ENCODE results near the gene SCAF4.
"Not testable (repeated sequence)": the region's sequence is repeated elsewhere in the genome, so short reads cannot be mapped to it uniquely, and the experiment has no call there.

SCAF4 gene

DNA sequence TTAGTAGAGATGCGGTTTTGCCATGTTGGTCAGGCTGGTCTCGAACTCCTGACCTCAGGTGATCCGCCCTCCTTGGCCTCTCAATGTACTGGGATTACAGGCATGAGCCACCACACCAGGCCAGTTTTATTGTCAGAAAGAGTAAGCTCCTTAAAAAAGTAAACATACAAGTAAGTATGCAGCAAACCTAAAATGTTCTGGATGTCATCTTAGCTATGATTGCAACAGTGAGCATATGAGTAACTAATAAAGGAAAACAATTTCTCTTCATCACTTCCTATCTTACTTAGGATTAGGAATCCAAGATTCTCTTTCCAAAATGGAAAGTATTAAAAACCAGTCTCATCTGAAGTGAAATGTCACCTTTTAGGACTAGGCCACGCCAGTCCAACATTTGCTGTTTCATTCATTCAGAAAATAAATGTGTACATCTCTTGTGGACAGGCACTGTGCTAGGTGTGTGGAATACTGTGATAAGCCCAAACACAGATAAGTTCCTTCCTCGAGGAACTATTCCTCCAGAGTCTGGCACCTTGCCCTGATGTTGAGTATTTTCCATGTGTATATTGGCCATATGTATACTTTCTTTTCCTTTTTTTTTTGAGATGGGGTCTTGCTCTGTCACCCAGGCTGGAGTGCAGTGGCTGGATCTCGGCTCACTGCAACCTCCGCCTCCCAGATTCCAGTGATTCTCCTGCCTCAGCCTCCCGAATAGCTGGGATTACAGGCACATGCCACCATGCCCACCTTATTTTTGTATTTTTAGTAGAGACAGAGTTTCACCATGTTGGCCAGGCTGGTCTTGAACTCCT, 5.9 kb upstream of the SCAF4 start:
- DNase-seq = not testable (repeated sequence)

DNA sequence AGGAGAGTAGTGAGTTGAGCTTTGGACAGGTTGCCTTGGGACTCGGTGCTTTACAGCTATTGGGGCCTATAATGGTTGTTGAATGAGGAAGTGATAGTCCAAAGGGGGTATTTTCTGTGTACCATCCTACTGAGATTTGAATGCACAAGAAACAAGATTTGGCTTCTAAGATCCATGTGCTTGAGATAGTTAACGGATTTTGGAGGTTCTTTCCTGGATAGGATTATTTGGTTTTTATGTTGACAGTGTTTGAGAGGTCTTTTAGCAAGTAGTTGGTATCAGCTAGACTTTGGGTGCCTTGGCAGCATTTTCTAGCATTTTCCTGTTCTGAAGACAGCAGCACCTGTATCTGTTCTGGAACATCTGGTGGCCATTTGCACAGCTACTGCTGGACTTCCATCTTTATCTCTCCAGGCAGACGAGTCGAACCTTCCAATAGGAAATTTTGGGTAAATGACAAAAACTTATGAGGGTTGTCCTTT, 3.6 kb upstream of the SCAF4 start:
- no peak for DNase-seq

DNA sequence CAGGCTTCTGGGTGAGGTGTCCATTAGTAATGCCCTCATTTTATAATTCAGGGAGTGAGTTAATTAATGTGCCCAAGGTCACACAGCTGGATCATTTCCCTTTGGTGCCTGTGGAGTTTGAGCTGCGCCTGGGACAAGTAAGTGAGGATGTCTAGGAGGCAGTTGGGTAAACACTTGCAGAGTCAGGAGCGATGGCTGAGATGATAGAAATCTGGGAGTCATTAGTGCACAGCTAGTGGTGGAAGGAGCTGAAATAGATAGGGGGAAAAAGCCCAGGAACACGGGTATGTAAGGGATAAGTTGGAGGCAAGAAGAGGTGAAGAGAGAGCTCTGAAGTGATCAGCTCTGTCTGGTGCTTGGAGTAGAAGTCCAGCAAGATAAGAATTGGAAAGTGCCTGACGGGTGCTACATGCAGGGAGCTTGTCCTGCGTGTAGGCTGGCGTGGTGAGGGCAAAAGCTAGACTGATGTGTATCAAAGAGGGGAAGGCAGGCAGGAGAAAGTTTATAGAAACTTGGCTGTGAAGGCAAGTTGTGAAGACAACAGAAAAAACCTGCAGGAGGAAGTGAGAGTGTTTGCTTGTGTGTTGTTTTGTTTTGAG, 1.7 kb upstream of the SCAF4 start:
- DNase-seq = no peak

DNA sequence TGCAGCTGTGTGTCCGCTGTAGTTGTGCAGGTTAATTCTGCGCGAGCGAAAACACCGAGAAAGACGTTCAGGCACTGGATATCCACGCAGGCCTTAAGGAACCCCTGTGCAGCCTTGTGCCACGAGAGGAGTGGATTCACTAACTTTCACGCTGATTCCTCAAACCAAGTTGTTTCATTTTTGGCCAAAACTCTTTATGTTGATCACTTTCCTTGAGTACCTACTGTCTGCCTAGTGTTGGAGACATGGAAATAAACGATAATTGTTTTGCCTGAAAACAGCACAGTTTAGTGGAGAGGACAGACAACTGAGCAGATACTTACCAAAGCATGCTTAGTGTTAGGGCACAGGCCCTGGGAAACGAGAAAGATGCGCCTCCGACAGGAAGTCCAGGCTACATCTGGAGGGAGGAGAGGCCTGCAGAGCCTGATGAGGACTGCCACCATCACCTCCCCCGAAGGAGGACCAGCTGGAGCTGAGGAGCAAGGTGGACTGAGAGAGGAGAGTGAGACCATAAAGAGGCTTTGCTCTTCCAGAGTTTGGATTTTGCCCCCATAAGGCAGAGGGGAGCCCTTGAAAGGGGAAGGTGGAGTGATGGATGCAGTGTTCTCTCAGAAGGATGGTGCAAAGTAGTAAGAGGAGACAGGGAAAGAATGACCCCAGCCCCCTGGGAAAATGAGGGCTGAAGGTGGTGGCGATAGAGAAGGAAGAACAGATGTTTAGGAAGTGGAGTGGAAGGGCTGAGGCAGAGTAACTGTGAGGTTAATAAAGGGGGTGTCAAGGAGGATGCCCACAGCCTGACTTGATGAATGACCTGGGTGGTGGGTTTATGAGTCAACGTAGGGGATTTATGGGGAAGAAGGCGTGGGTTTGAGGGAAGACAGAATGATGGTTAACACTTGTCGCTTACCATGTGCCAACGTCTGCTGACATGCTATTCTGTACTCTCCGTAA, 956 bp upstream of the SCAF4 start:
- DNase-seq = no peak

DNA sequence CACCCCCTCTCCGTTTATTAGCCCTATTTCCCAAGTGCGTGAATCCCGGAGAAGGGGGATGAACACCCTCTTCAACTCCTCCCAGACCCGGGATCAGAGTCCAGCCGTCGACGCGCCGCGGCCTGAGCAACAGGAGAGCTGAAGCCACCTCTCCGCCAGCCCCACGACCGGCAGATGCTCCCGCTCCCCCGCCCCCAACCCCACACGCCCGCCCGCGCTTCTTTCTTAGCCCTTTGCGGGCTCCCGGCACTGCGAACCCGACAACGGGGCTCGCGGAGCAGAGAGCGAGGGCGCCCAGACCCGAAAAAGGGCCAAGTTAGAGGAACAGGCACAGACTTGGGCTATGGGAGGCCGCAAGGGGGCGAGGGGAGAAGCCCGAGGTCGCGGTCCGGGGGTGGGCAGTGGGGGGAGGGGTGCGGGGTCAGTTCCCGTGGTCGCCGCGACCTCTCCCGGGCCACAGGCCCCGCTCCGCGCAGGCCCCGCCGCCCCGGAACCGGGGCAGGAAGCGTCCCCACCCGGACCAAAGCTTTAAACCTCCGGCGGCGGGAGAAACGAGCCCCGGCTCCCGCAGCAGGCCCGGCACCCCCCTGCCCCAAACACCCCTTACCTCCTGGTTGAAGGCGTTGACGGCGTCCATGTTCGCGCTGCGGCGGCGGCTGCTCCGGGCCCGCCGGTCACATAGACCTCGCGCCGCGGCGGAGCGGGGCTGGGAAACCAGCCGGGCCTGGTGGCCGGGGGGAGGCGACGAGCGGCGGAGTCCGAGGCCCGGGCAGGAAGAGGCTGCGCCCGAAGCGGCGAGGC, 662 bp downstream of the SCAF4 start:
- peak; percentile 40 for DNase-seq

DNA sequence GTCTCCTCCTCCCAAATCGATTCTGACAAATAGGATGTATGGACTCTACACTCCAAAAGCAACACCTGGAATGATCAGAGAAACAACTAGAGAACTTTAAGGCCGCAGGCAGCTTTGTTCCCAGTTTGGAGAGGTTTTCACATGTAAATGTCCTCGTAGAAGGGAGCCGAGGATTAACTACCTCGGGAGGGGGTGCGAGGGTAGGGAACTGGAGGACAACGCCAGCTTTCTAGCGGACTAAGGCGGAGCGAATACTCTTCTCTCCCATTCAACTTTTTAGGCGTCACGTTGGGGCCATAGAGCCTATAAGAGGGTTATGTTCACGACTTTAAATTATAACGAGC, 1.2 kb downstream of the SCAF4 start:
- DNase-seq = no peak

DNA sequence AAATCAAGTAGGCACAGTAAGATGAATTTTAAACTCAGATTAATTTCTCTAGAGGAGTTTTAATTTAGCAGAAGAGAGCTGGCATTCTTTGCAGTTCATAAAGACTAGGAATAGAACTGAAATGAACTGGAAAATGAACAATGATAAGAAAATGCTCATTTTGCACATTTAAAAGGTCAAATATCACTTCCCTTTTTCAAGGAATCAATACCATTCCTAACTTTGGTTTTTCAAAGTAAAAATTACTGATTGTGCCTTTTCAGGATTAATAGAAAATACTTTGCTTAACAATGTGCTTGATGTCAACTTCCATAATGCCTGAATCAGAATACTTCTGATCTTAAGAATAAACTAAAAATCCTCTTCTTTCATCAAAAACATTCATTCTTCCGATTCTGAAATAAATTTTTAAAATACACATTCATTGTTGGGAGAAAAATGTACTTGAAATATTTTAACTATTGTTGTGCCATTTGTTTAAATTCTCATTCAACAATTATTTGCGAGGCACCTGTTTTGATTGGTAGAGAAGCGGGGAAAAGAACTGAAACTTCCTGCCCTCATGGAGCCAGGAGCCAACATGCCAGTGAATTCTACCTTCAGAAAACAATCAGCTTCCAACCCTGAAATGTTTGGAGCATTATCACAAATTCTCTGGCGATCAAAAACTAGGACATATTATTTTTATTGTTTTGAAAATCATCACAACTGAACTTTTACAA, 2.1 kb downstream of the SCAF4 start:
- no peak for DNase-seq

DNA sequence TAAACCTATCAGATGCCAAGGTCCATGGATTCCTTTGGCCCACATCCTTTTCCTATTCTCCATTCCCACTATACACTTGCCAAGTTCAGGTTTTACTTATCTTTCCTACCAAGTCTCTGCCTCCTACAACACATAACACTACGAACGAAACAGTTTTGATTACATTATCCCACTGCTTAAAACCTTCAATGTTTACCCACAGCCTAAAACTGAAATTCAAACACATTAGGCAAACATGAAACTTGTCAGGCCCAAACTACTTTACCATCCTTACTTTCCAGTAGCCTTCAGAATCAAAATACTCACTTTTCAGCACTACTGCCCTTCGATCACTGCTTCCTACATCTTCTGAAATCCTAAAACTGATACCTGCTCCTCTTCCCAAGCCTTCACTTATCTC, 3.0 kb downstream of the SCAF4 start:
- DNase-seq = no peak

DNA sequence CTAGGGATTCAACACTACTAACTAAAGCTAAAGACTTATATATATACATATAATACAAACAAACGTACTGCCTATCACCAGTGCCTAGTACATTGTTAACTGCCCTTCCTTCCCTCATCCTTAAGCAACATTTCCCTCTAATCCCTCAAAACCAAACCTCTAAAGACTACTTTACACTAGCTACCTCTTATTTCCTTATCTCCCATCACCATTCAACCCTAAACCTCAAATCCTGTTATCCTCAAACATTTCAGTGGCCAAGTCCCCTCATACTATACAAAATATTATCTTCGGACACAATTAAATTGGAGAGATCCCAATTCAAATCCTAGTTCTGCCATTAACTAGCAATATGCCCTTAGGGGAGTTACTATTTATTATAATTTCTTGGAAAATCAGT, 3.7 kb downstream of the SCAF4 start:
- no peak for DNase-seq

DNA sequence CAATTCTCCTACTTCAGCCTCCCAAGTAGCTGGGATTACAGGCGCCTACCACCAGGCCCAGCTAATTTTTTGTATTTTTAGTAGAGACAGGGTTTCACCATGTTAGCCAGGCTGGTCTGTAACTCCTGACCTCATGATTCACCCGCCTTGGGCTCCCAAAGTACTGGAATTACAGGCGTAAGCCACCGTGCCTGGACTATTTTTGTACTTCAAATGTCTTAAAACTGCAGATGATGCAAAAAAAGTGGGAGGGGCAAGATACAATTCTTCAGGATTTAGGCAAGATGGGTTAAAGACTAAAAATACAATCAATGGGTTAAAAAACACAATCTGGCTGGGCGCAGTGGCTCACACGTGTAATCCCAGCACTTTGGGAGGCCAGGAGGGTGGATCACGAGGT, 4.7 kb downstream of the SCAF4 start:
- DNase-seq = no peak

DNA sequence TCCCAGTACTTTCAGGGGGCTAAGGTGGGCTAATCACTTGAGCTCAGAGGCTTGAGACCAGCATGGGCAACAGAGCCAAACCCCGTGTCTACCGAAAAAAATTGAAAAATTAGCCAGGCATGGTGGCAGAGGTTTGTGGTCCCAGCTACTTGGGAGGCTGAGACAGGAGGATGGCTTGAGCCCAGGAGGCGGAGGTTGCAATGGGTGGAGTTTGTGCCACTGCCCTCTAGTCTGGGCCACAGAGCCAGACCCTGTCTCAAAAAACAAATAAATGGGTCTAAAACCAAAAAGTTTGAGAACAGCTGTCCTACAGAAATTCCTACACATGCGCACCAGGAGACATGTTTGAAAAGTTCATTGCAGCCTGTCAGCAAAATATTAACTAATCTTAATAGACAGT, 5.5 kb downstream of the SCAF4 start:
- no peak for DNase-seq

DNA sequence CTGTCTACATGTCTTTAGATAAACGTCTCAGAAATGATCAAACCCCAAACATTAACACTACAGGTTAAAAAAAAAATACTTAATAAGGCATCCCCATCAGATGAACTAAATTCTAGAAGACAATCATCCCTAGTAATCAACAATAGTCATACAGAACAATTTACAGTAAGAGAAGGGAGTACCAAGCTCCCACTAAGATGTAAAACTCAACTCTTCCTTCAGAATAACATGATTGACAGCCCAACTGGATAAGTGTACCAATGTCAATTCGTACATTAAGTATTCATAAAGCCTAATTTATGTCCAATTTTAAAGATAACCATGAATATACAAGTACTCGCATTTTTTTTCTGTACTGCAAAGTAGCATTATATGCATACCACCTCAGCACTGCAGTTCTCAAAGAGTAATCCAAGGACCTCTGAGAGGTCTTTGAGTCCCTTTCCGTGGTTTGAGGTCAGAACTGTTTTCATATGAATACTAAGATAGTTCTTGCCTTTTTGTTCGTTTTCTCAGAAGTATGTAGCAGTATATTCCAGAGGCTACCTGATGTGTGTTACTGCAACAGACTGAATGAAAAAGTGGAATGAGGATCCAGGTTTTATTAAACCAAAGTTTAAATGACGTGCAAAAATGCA, 6.6 kb downstream of the SCAF4 start:
- no peak for DNase-seq

DNA sequence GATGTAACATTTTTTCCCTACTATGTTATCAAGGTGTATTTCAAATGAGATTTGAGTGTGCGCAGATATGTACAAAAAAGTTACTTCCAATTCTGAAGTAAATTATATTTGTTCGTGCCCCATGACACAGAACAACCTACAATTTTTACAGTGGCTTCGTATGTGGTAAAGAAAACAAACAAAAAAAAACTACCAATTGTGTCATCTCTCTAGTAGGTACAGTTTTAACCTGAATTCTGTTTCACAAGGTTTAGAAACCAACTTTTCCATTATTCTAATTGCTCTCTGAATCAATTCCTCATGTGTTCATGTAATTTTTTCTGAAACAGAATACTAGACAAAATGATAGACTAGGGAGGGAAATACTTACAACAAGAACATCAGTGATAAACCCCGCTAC, 7.4 kb downstream of the SCAF4 start:
- DNase-seq = no peak

DNA sequence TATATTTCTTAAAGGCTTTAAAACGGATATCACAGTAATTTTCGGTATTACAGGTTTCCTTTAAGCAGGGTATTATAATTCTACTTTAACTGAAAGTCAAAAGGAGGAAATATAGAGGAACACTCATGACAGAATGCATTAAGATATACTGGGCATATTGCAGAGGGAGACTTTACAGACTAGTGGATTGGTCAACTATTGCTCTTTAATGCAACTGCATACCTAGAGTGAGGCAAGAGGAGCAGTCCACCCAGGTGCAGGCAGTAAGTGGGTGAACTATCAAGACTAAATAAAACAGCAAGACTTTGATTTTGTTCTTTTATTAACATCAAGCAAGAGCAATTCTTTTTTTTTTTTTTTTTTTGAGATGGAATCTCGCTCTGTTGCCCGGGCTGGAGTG, 10.5 kb downstream of the SCAF4 start:
- no peak for DNase-seq

DNA sequence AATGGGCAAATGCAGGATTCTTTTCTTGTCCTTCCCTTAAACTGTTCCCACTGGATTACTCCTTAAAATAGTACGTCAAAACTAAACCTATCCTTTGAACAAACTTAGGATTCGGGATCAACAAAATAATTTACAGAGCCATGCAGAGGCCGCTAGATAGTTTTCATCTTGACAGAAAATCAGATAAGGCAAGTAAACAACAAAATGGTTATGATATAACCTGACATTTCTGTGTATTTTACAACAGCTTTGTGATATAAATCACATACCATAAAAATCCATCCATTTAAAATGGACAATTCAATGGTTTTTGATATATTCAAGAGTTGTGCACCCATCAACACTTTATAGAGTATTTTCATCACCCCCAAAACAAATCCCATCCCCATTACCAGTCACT, 11.2 kb downstream of the SCAF4 start:
- no peak for DNase-seq

DNA sequence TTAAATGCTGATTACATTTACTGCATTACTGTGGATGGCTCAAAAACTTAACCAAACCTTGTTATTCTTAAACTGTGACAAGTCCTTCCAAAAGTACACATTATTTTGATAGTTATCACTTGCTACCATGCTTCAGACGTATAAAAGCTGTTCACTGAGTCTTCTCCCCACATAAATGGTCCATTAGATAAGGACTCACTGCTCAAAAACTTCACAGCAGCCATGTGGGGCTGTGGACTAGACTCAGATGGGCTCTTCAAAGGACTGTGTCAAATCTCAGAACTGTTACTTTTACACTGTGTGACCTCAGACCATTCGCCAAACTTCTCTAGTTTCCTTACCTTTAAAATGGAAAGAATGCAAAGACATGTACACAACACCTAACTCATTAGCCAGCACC, 11.6 kb downstream of the SCAF4 start:
- DNase-seq = no peak

DNA sequence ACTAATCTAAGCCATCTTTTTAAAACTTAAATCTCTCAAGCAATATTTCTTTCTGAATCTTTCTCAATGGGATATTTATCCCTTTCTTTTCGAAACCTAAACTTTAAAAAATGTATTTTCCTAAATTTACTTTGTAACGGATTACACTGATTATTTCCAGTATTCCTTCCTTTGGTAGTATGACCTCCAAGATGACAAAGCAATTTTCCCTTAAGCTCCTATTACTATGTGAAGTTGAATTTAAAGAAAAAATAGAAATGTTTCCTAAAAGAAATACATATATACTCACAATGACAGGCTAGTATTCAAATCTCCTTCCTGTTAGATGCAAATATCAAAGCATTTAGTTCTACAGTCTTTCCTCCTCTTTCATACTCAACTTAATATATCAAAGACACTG, 15.8 kb downstream of the SCAF4 start:
- no peak for DNase-seq

DNA sequence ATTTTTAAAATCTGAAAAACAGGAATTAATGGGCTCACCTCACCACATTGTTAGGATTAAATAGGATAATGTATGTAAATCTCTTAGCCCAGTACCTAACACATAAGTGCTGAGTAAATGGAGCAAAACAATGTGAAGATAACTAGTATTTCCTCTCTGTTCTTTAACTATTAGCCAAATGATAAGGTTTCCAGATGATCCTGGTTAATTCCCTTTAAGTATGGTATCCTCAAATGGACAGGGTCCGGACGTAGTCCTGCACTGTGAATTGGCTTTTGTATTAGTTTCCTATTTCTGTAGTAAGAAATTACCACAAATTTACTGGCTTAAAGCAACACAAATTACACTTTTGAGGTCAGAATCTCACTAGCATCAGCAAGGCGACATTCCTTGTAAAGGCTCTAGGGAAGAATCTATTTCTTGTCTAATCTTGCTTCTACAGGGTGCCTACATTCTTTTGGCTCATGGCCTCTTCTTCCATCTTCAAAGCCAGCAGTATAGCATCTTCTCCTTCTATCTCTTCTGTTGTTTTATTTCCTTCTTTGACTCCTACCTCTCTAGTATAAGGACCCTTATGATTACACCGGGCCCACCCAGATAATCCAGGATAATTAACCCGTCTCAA, 17.1 kb downstream of the SCAF4 start:
- no peak for DNase-seq

DNA sequence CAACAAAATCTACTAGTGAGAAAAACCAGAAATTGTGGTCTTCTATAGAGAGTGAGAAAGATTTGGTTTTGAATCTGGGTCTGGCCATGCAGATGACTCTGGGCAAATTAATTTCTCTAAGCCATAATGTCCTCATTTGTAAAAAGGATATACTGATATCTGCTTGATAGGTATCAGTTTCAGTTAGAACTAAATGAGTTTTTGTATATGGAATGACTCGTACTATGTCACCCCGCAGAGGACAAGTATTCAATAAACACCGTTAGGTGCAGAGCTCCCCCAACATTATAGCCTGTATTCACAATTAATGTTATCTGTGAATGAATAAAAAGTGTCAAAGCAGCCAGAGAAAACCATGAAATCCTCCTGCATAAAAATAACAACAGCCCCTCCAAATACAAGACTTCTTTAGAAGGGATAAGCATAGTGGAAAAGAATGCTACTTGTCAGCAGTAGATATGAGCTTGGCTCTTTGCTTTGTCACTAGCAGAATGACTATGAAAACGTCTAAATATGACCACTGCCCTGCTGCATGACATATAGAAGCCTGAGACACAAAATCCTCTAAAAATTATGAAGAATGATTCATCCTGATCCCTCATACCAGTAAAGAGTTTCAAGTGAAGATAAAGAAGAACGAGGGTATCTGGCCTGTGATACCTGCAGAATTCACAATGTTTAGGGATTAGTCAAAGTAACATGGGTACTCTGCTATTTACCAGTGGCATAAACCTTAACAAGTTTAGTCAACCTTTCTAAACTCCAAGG, 17.8 kb downstream of the SCAF4 start:
- no peak for DNase-seq

DNA sequence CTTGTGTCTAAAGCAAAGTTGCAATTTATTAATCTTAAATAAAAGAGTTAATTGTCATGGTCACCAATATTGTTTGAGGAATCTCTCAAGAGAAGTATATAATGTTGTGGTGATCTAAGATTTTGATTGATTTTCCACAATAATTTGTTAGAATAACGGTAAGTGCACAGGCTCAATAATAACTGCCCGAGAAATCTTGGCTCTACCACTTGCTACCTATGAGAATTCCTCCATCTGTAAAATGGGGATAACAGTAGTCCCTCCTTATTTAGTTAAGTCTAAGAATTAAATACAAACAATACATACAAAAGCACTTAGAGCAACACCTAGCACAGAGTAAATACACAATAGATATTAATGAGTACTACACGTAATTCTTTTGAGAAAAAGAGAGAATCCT, 18.8 kb downstream of the SCAF4 start:
- DNase-seq = no peak

Data from activated CD4-positive, alpha-beta T cell treated with anti-CD3 and anti-CD28 coated beads, Interleukin-2, amount 50 U/mL, for 1 hour (primary cell).